Neural cell (in vitro differentiated cells): ENCODE results near the gene SF3B6. TPM values are rescaled to one million over a fixed set of nuclear protein-coding genes. Genes with fewer than 3 reads are reported as not detected.

Experiments
- H2AFZ ChIP-seq: fragments of 200-600, 300-800 bp; sonication (generic), shearing (Covaris generic); 2 replicates; pipeline ENCODE4 v1.6.0; 2014; ENCODE audit warnings: low read depth, mild to moderate bottlenecking, antibody characterized with exemption, low read length, moderate library complexity
- H3F3A ChIP-seq: fragments of 200-600 bp; shearing (Covaris generic); 2 replicates; pipeline ENCODE4 v1.6.1; 2016; ENCODE audit warnings: mild to moderate bottlenecking, moderate library complexity, mixed read lengths, antibody characterized with exemption, low read length; ENCODE audit not compliant: insufficient read depth, poor library complexity, severe bottlenecking
- H3K27ac ChIP-seq: fragments of 200-600, 300-800 bp; sonication (generic), shearing (Covaris generic); 2 replicates; pipeline ENCODE4 v1.5.1; 2014; ENCODE audit warnings: mild to moderate bottlenecking, low read length, moderate library complexity
- H3K27me3 ChIP-seq: fragments of 300-800, 200-600 bp; sonication (generic), shearing (Covaris generic); 2 replicates; pipeline ENCODE4 v1.6.0; 2014; ENCODE audit warnings: mild to moderate bottlenecking, low read depth, low read length, moderate library complexity; ENCODE audit not compliant: insufficient read depth
- H3K36me3 ChIP-seq: fragments of 300-800, 200-600 bp; sonication (generic), shearing (Covaris generic); 2 replicates; pipeline ENCODE4 v1.5.1; 2014; ENCODE audit warnings: mild to moderate bottlenecking, antibody characterized with exemption, low read length, moderate library complexity; ENCODE audit not compliant: insufficient read depth
- H3K4me2 ChIP-seq: fragments of 300-800, 200-600 bp; sonication (generic), shearing (Covaris generic); 2 replicates; pipeline ENCODE4 v1.6.0; 2014; ENCODE audit warnings: mild to moderate bottlenecking, low read length
- H3K4me3 ChIP-seq: fragments of 300-800, 200-600 bp; sonication (generic), shearing (Covaris generic); 2 replicates; pipeline ENCODE4 v1.5.1; 2014; ENCODE audit warnings: mild to moderate bottlenecking, low read length, moderate library complexity
- H3K79me2 ChIP-seq: fragments of 200-600 bp; shearing (Covaris generic); replicated peaks from 2 replicates; pipeline ENCODE4 v1.6.0; 2014; ENCODE audit warnings: mild to moderate bottlenecking, low read length, moderate library complexity; ENCODE audit not compliant: insufficient read depth
- H3K9ac ChIP-seq: fragments of 300-800, 200-600 bp; sonication (generic), shearing (Covaris generic); 2 replicates; pipeline ENCODE4 v1.6.1; 2016; ENCODE audit warnings: mild to moderate bottlenecking, low read length, mixed read lengths
- H3K9me2 ChIP-seq: fragments of 200-600 bp; shearing (Covaris generic); 2 replicates; pipeline ENCODE4 v1.6.1; 2016; ENCODE audit warnings: mild to moderate bottlenecking, low read length, mixed read lengths; ENCODE audit not compliant: insufficient read depth
- H3K9me3 ChIP-seq: fragments of 200-600, 300-800 bp; sonication (generic), shearing (Covaris generic); 2 replicates; pipeline ENCODE4 v1.6.1; 2016; ENCODE audit warnings: mild to moderate bottlenecking, mixed run types, low read length, moderate library complexity, mixed read lengths
- H4K20me1 ChIP-seq: fragments of 200-600 bp; shearing (Covaris generic); 2 replicates; pipeline ENCODE4 v1.6.1; 2016; ENCODE audit warnings: mild to moderate bottlenecking, mixed run types; ENCODE audit not compliant: insufficient read depth
- CTCF ChIP-seq: fragments of 450-650 bp; IDR thresholded peaks from 2 replicates; pipeline ENCODE4 v1.5.1; 2014; ENCODE audit warnings: antibody characterized with exemption, mild to moderate bottlenecking, moderate library complexity; ENCODE audit not compliant: poor library complexity, severe bottlenecking
- EP300 ChIP-seq: fragments of 450-650 bp; conservative IDR thresholded peaks from 2 replicates; pipeline ENCODE4 v1.6.1; 2014; ENCODE audit warnings: antibody characterized with exemption, mild to moderate bottlenecking, moderate library complexity; ENCODE audit not compliant: poor library complexity, severe bottlenecking
- EZH2 ChIP-seq: fragments of 200-600, 300-800 bp; shearing (Covaris generic), sonication (generic); IDR thresholded peaks from 2 replicates; pipeline ENCODE4 v1.6.1; 2014; ENCODE audit warnings: antibody characterized with exemption, low read length, borderline replicate concordance, mild to moderate bottlenecking; ENCODE audit not compliant: insufficient read depth, poor library complexity, severe bottlenecking
- MXI1 ChIP-seq: fragments of 450-650 bp; conservative IDR thresholded peaks from 2 replicates; pipeline ENCODE4 v1.6.1; 2014; ENCODE audit warnings: antibody characterized with exemption, mild to moderate bottlenecking; ENCODE audit not compliant: poor library complexity, severe bottlenecking
- POLR2AphosphoS5 ChIP-seq: IDR thresholded peaks from 2 replicates; pipeline ENCODE4 v1.6.1; 2012
- RAD21 ChIP-seq: fragments of 450-650 bp; conservative IDR thresholded peaks from 2 replicates; pipeline ENCODE4 v1.6.1; 2014; ENCODE audit warnings: antibody characterized with exemption, mild to moderate bottlenecking, moderate library complexity
- REST ChIP-seq: IDR thresholded peaks from 2 replicates; pipeline ENCODE4 v1.6.1; 2012; ENCODE audit warnings: borderline replicate concordance
- SMC3 ChIP-seq: fragments of 450-650 bp; conservative IDR thresholded peaks from 2 replicates; pipeline ENCODE4 v1.6.1; 2014; ENCODE audit warnings: antibody characterized with exemption, mild to moderate bottlenecking, moderate library complexity; ENCODE audit not compliant: poor library complexity
- TAF1 ChIP-seq: IDR thresholded peaks from 2 replicates; pipeline ENCODE4 v1.6.1; 2012; ENCODE audit warnings: low read depth
- polyA plus RNA-seq: library from polyadenylated mRNA; depleted of rRNA; stranded (reverse); fragments of >200 nt; gene quantifications from 2 replicates; pipeline ENCODE4 v1.2.3, GENCODE V29; 2014

The SF3B6 gene
- polyA plus RNA-seq, 1 donor from 2014 or later, result 442 TPM

- H3K27me3 ChIP-seq, result no peaks in the 10 kb centered on the region
- no peak overlapping the region for H3K4me2 ChIP-seq
- H3F3A ChIP-seq, result no peaks in the 10 kb centered on the region
- TF ChIP-seq EP300, result no peak
- no peak for TF ChIP-seq POLR2AphosphoS5
- TF ChIP-seq TAF1, result peak; percentile 43
- H3K4me3 ChIP-seq, result peak overlapping the region; percentile 56
- no peaks in the 10 kb centered on the region for H3K9me2 ChIP-seq
- H3K9me3 ChIP-seq, result no peaks in the 10 kb centered on the region
- no peaks in the 10 kb centered on the region for H4K20me1 ChIP-seq
- no peak overlapping the region for H3K27ac ChIP-seq
- H3K9ac ChIP-seq, result peak overlapping the region; percentile 44
- H3K79me2 ChIP-seq, result no peaks in the 10 kb centered on the region
- H2AFZ ChIP-seq, result peak overlapping the region; percentile 33
- no peaks in the 10 kb centered on the region for H3K36me3 ChIP-seq
These were observed 7.7 kb upstream of the SF3B6 start for GRCh38 chr2:24083567-24084385.

GRCh38 chr2:24082787-24083566 is 6.9 kb upstream of the SF3B6 start:
- H4K20me1 ChIP-seq, result no peaks in the 10 kb centered on the region

More at GRCh38 chr2:24082787-24083566, 6.9 kb upstream of the SF3B6 start:
- Histone ChIP-seq H3K27ac (no peak overlapping the region), H3K4me3 (peak overlapping the region; percentile 56), H2AFZ (no peak overlapping the region), H3K9ac (no peak overlapping the region), H3F3A (no peaks in the 10 kb centered on the region), H3K9me2 (no peaks in the 10 kb centered on the region), H3K9me3 (no peaks in the 10 kb centered on the region), H3K79me2 (no peaks in the 10 kb centered on the region), H3K36me3 (no peaks in the 10 kb centered on the region), H3K4me2 (no peak overlapping the region), H3K27me3 (no peaks in the 10 kb centered on the region)
- TF ChIP-seq RAD21 (no peak), EZH2 (no peak), SMC3 (no peak), CTCF (no peak), POLR2AphosphoS5 (no peak), MXI1 (no peak), REST (no peak), TAF1 (no peak), EP300 (no peak)
